Measurements from ENCODE around the gene SNAI1. TPM values are rescaled to one million over a fixed set of nuclear protein-coding genes. Genes with fewer than 3 reads are reported as not detected.
A peak's percentile ranks its signal among the peaks of the same experiment; 100 is the strongest.
"Not testable (repeated sequence)": the region's sequence is repeated elsewhere in the genome, so short reads cannot be mapped to it uniquely, and the experiment has no call there.

The SNAI1 gene
- 3.2 TPM for total RNA-seq

- peak; percentile 80 for DNase-seq (ENCODE audit: low spot score)
Observed at GRCh38 chr20:49982346-49983122, at the start of gene SNAI1. Gene SNAI1 (plus strand): TSS chr20:49982980. CDS start chr20:49983060, 80 bp downstream.

- no peak for DNase-seq (ENCODE audit: low spot score)
Observed at GRCh38 chr20:49935746-49936152, 47.0 kb upstream of the SNAI1 start.

- peak; percentile 93 for DNase-seq (ENCODE audit: low spot score)
Observed at GRCh38 chr20:49936153-49937026, 46.4 kb upstream of the SNAI1 start, which contains the start of gene RNF114. Gene RNF114 (plus strand): TSS chr20:49936397. CDS start chr20:49936413, 16 bp downstream.

GRCh38 chr20:49937027-49937929, 45.5 kb upstream of the SNAI1 start:
- DNase-seq (ENCODE audit: low spot score) = no peak

GRCh38 chr20:49938173-49939163, 44.3 kb upstream of the SNAI1 start:
- peak; percentile 35 for DNase-seq (ENCODE audit: low spot score)

- no peak for DNase-seq (ENCODE audit: low spot score)
Observed at GRCh38 chr20:49941456-49941855, 41.3 kb upstream of the SNAI1 start.

GRCh38 chr20:49942303-49942702, 40.5 kb upstream of the SNAI1 start:
- no peak for DNase-seq (ENCODE audit: low spot score)

GRCh38 chr20:49942942-49943341, 39.8 kb upstream of the SNAI1 start:
- no peak for DNase-seq (ENCODE audit: low spot score)

GRCh38 chr20:49945306-49945700, 37.5 kb upstream of the SNAI1 start:
- no peak for DNase-seq (ENCODE audit: low spot score)

- no peak for DNase-seq (ENCODE audit: low spot score)
Observed at GRCh38 chr20:49945701-49946477, 36.9 kb upstream of the SNAI1 start.

GRCh38 chr20:49948178-49948577, 34.6 kb upstream of the SNAI1 start:
- no peak for DNase-seq (ENCODE audit: low spot score)

- no peak for DNase-seq (ENCODE audit: low spot score)
Observed at GRCh38 chr20:49948809-49949507, 33.8 kb upstream of the SNAI1 start.

- DNase-seq (ENCODE audit: low spot score) = no peak
Observed at GRCh38 chr20:49951151-49951550, 31.6 kb upstream of the SNAI1 start.

- no peak for DNase-seq (ENCODE audit: low spot score)
Observed at GRCh38 chr20:49955167-49955566, 27.6 kb upstream of the SNAI1 start.

- not testable (repeated sequence) for DNase-seq (ENCODE audit: low spot score)
Observed at GRCh38 chr20:49955830-49956396, 26.9 kb upstream of the SNAI1 start.

GRCh38 chr20:49956689-49957088, 26.1 kb upstream of the SNAI1 start:
- no peak for DNase-seq (ENCODE audit: low spot score)

GRCh38 chr20:49957089-49957938, 25.5 kb upstream of the SNAI1 start:
- not testable (repeated sequence) for DNase-seq (ENCODE audit: low spot score)

GRCh38 chr20:49961413-49961812, 21.4 kb upstream of the SNAI1 start:
- no peak for DNase-seq (ENCODE audit: low spot score)

All from mucosa of gallbladder (tissue), 1 donor.